Tibial nerve (tissue), 4 donors: ENCODE results near the gene GASK1A.

ENCODE experiments used
- EP300 ChIP-seq, 2 donors: sonication (generic); formaldehyde crosslinking; IDR thresholded peaks; one replicate each; pipeline ENCODE4 v1.6.1; 2017; ENCODE audit warnings: antibody characterized with exemption in 2 of 2, mild to moderate bottlenecking in 1 of 2
- POLR2A ChIP-seq, 2 donors: fragments of 450-650 bp; IDR thresholded peaks; one replicate each; pipeline ENCODE4 v1.6.1; 2017; ENCODE audit warnings: antibody characterized with exemption in 2 of 2, mild to moderate bottlenecking in 2 of 2, moderate library complexity in 2 of 2
- TF ChIP-seq, protein P1 (sequence below), 5 experiments: fragments of 200-600 bp in 3 of 5; fragments of 450-650 bp in 2 of 5; sonication (generic) in 3 of 5; IDR thresholded peaks; one replicate each; pipeline ENCODE4 v1.5.1; 2016 to 2019; ENCODE audit warnings: antibody characterized with exemption in 5 of 5, mild to moderate bottlenecking in 3 of 5, moderate library complexity in 2 of 5

DNA sequence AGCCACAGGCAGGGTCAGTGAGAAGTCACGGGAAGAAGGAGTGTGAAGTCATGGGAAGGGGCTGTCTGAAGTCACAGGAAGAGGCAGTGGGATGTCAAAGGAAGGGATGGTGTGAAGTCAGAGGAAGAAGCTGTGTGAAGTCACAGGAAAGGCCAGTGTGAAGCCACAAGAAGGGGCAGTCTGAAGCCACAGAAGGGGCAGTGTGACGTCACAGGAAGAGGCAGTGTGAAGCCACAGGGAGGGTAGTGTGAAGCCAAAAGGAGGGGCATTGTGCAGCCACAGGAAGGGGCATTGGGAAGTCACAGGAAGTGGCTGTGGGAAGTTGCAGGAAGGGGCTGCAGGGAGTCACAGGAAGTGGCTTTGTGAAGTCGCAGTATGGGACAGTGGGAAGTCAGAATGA is 35.1 kb downstream of the GASK1A start:
- TF ChIP-seq, protein P1, sequence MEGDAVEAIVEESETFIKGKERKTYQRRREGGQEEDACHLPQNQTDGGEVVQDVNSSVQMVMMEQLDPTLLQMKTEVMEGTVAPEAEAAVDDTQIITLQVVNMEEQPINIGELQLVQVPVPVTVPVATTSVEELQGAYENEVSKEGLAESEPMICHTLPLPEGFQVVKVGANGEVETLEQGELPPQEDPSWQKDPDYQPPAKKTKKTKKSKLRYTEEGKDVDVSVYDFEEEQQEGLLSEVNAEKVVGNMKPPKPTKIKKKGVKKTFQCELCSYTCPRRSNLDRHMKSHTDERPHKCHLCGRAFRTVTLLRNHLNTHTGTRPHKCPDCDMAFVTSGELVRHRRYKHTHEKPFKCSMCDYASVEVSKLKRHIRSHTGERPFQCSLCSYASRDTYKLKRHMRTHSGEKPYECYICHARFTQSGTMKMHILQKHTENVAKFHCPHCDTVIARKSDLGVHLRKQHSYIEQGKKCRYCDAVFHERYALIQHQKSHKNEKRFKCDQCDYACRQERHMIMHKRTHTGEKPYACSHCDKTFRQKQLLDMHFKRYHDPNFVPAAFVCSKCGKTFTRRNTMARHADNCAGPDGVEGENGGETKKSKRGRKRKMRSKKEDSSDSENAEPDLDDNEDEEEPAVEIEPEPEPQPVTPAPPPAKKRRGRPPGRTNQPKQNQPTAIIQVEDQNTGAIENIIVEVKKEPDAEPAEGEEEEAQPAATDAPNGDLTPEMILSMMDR (IDR thresholded peaks at IDR 0.05): no peak
- TF ChIP-seq EP300 (IDR thresholded peaks at IDR 0.05) (no peak), POLR2A (IDR thresholded peaks at IDR 0.05) (no peak)
